Prostate gland (tissue), 2 donors: ENCODE results near the gene FMNL1.

Experiments used
- CTCF ChIP-seq, 4 experiments: fragments of 200-600 bp in 2 of 4; fragments of 450-650 bp in 2 of 4; sonication (generic) in 2 of 4; IDR thresholded peaks; 1 replicate in 3 of 4; 2 replicates in 1 of 4; pipeline ENCODE4 v1.5.1; 2016 to 2019; ENCODE audit warnings: antibody characterized with exemption in 4 of 4, mild to moderate bottlenecking in 2 of 4, moderate library complexity in 2 of 4
- POLR2A ChIP-seq: fragments of 450-650 bp; IDR thresholded peaks from one replicate; pipeline ENCODE4 v1.6.1; 2016; ENCODE audit warnings: antibody characterized with exemption, mild to moderate bottlenecking
- POLR2AphosphoS5 ChIP-seq: sonication (generic); formaldehyde crosslinking; IDR thresholded peaks from one replicate; pipeline ENCODE4 v1.6.1; 2017; ENCODE audit warnings: antibody characterized with exemption

- no peak for TF ChIP-seq CTCF (IDR thresholded peaks at IDR 0.05)
- no peak for TF ChIP-seq POLR2A
- TF ChIP-seq POLR2AphosphoS5, result no peak
Measured at GRCh38 chr17:45296003-45296832, 74.5 kb downstream of the FMNL1 start.
